Caco-2 (cell line): Measurements from ENCODE around the gene PAPOLG. TPM values are rescaled to one million over a fixed set of nuclear protein-coding genes. Genes with fewer than 3 reads are reported as not detected.

Experiments
- BruUV-seq: library from RNA; stranded (reverse); fragments of 400-500 nt; replicated peaks from 2 replicates; lab custom pipeline; 2021; lab: Mats Ljungman, UMichigan
- CTCF ChIA-PET: fragments of 300-600 bp; sonication (Branson Sonifier 250); formaldehyde crosslinking; loops from one replicate; lab custom pipeline; 2022; ENCODE audit warnings: antibody characterized with exemption; lab: Charles Lee
- POLR2A ChIA-PET: fragments of 300-600 bp; sonication (Branson Sonifier 250); formaldehyde crosslinking; loops from one replicate; lab custom pipeline; 2022; ENCODE audit warnings: antibody characterized with exemption; lab: Charles Lee
- DNase-seq, 2 experiments: peaks; one replicate each; pipeline versions ENCODE4 v3.0.0 to v3.0.0-alpha.2; 2020 to 2022
- H3K27me3 ChIP-seq: replicated peaks from 2 replicates; pipeline ENCODE4 v1.6.0; 2011; ENCODE audit warnings: low read length; ENCODE audit not compliant: control insufficient read depth, insufficient read depth
- H3K36me3 ChIP-seq: 2 replicates; pipeline ENCODE4 v1.5.1; 2011; ENCODE audit warnings: low read length; ENCODE audit not compliant: control insufficient read depth, insufficient read depth
- H3K4me1 ChIP-seq: fragments of 250-450 bp; sonication (Bioruptor Pico); 2 replicates; pipeline ENCODE4 v1.5.1; 2020; ENCODE audit warnings: mild to moderate bottlenecking
- H3K4me3 ChIP-seq: 2 replicates; pipeline ENCODE4 v1.5.1; 2011; ENCODE audit warnings: low read depth, mild to moderate bottlenecking, control low read depth, low read length
- H3K9me3 ChIP-seq: fragments of 250-450 bp; sonication (Bioruptor Pico); 2 replicates; pipeline ENCODE4 v1.5.1; 2020; ENCODE audit warnings: mild to moderate bottlenecking, moderate library complexity
- H3K27ac Mint-ChIP-seq: one replicate; pipeline ENCODE4 v1.8.0; 2022; ENCODE audit warnings: mixed read lengths; ENCODE audit not compliant: unreplicated experiment
- H3K27me3 Mint-ChIP-seq: one replicate; pipeline ENCODE4 v1.8.0; 2022; ENCODE audit warnings: mixed read lengths; ENCODE audit not compliant: insufficient read depth, unreplicated experiment
- H3K36me3 Mint-ChIP-seq: one replicate; pipeline ENCODE4 v1.8.0; 2022; ENCODE audit warnings: mild to moderate bottlenecking, mixed read lengths; ENCODE audit not compliant: insufficient read depth, unreplicated experiment
- H3K4me1 Mint-ChIP-seq: one replicate; pipeline ENCODE4 v1.8.0; 2022; ENCODE audit warnings: low read depth, mixed read lengths; ENCODE audit not compliant: unreplicated experiment
- H3K4me3 Mint-ChIP-seq: one replicate; pipeline ENCODE4 v1.8.0; 2022; ENCODE audit warnings: mild to moderate bottlenecking, moderate library complexity, mixed read lengths; ENCODE audit not compliant: unreplicated experiment
- H3K9me3 Mint-ChIP-seq: one replicate; pipeline ENCODE4 v1.8.0; 2022; ENCODE audit warnings: mixed read lengths; ENCODE audit not compliant: unreplicated experiment
- intact Hi-C: fragments of 100-400 bp; cut with micrococcal nuclease; formaldehyde crosslinking; loops from one replicate; pipeline ENCODE4 v1.10.0; 2022; ENCODE audit not compliant: unreplicated experiment
- total RNA-seq: library from RNA; stranded (reverse); gene quantifications from 2 replicates; pipeline ENCODE4 v1.2.3, GENCODE V29; 2022
- TF ChIP-seq, protein P1 (sequence below), 2 experiments: fragments of 200-600 bp in 1 of 2; IDR thresholded peaks; 1 replicate in 1 of 2; 2 replicates in 1 of 2; pipeline versions ENCODE4 v1.5.1 to v1.8.0; 2011 to 2022; ENCODE audit warnings: antibody characterized with exemption in 1 of 2, control low read depth in 1 of 2, inconsistent platforms in 1 of 2, low read depth in 1 of 2, low read length in 1 of 2, mild to moderate bottlenecking in 1 of 2, moderate library complexity in 1 of 2; ENCODE audit not compliant: insufficient read depth in 1 of 2, severe bottlenecking in 1 of 2, unreplicated experiment in 1 of 2

PAPOLG gene
- total RNA-seq, 1 experiment from 2014 or later, result 14.4 TPM

DNA sequence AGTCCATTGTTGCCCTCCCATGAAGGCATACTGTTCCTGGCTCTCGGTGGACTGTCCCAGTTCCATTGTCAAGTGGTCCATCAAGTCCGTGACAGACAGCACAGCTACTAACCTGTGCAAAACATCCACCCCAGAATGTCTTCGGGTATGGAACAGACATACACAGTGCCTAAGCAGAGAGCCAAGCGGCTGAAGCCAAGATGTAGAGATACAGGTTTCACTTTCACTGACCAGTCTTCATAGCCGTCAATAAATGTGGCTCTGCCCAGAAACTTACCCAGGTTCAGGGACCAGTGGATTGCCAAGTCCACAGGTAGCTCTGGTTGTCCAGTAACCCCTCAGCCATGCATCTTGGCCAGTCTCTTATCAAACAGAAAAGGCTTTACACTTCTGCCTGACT lies 10.7 kb upstream of the PAPOLG start:
- Histone ChIP-seq H3K36me3 (no peaks in the 10 kb centered on the region), H3K4me1 (no peaks in the 10 kb centered on the region), H3K9me3 (no peaks in the 10 kb centered on the region), H3K4me3 (no peak overlapping the region), H3K27me3 (no peaks in the 10 kb centered on the region; the same call in 1 of the 2 replicates)
- Mint-ChIP-seq H3K9me3 (no peaks in the 10 kb centered on the region), H3K27ac (no peak overlapping the region), H3K4me1 (no peaks in the 10 kb centered on the region), H3K4me3 (no peak overlapping the region), H3K27me3 (peaks cover 3% of the 10 kb centered on the region), H3K36me3 (no peaks in the 10 kb centered on the region)
- intact Hi-C loops, result no loop called here
- POLR2A ChIA-PET, result no interaction called here
- BruUV-seq, result no TSS peak
- CTCF ChIA-PET, result no interaction called here
- DNase-seq, result no peak
- TF ChIP-seq, protein P1, sequence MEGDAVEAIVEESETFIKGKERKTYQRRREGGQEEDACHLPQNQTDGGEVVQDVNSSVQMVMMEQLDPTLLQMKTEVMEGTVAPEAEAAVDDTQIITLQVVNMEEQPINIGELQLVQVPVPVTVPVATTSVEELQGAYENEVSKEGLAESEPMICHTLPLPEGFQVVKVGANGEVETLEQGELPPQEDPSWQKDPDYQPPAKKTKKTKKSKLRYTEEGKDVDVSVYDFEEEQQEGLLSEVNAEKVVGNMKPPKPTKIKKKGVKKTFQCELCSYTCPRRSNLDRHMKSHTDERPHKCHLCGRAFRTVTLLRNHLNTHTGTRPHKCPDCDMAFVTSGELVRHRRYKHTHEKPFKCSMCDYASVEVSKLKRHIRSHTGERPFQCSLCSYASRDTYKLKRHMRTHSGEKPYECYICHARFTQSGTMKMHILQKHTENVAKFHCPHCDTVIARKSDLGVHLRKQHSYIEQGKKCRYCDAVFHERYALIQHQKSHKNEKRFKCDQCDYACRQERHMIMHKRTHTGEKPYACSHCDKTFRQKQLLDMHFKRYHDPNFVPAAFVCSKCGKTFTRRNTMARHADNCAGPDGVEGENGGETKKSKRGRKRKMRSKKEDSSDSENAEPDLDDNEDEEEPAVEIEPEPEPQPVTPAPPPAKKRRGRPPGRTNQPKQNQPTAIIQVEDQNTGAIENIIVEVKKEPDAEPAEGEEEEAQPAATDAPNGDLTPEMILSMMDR (IDR thresholded peaks at IDR 0.05; ENCODE audit: insufficient read depth in 1 of 2, low read depth in 1 of 2, low read length in 1 of 2, severe bottlenecking in 1 of 2, unreplicated experiment in 1 of 2), result no peak

DNA sequence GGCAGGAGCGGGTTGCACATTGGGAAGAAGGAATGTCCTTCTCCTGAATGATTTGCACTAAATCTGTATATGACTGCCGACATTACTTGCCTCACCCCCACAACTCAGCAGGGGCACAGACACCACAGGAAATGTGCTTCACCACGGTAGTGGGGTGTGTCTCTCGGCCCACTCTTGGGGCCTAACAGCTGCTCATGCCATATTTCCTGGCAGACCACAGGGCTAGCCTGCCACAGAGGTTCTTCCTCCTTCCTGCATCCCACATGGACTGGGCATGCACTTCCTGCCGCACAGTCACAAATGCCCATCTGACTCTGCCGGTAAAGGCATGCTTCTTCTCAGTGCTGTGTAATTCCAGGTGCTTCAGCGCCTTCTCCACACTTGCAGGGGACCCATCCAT lies 10.3 kb upstream of the PAPOLG start:
- no TSS peak for BruUV-seq
- Mint-ChIP-seq H3K27ac (no peak overlapping the region), H3K9me3 (no peaks in the 10 kb centered on the region), H3K36me3 (no peaks in the 10 kb centered on the region), H3K27me3 (peaks cover 3% of the 10 kb centered on the region), H3K4me1 (no peaks in the 10 kb centered on the region), H3K4me3 (no peak overlapping the region)
- CTCF ChIA-PET, result no interaction called here
- Histone ChIP-seq H3K27me3 (no peaks in the 10 kb centered on the region; the same call in 1 of the 2 replicates), H3K4me1 (no peaks in the 10 kb centered on the region), H3K9me3 (no peaks in the 10 kb centered on the region), H3K36me3 (no peaks in the 10 kb centered on the region), H3K4me3 (no peak overlapping the region)
- POLR2A ChIA-PET, result no interaction called here
- intact Hi-C loops, result no loop called here
- TF ChIP-seq, protein P1 (IDR thresholded peaks at IDR 0.05; ENCODE audit: insufficient read depth in 1 of 2, low read depth in 1 of 2, low read length in 1 of 2, severe bottlenecking in 1 of 2, unreplicated experiment in 1 of 2), result no peak
- DNase-seq, result no peak

DNA sequence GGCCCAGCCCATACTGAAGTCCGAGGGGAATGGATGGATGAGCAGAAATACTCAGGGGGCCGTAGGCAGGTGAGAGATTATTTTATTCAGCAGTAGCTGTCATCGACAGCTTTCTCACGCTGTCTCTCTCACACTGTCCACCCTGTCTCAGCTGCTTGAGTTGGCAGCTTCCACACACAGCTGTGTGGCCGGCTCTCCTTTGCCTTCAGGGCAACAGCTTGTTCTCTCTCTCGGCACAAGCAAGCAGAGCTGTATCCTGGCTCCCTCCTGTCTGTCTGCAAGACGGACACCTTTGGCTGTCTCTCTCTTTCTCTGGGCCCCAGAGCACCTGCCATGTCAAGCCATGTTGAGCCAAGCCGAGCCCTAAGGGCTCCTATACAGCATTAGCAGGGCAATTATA lies 9.8 kb upstream of the PAPOLG start:
- H3K36me3 Mint-ChIP-seq, result no peaks in the 10 kb centered on the region
- POLR2A ChIA-PET, result no interaction called here
- no peak for DNase-seq
- intact Hi-C loops, result no loop called here
- H3K4me3 ChIP-seq, result no peak overlapping the region
- H3K27me3 Mint-ChIP-seq, result peaks cover 3% of the 10 kb centered on the region
- CTCF ChIA-PET, result no interaction called here
- TF ChIP-seq, protein P1 (IDR thresholded peaks at IDR 0.05; ENCODE audit: insufficient read depth in 1 of 2, low read depth in 1 of 2, low read length in 1 of 2, severe bottlenecking in 1 of 2, unreplicated experiment in 1 of 2), result no peak
- no peaks in the 10 kb centered on the region for H3K9me3 Mint-ChIP-seq
- no peaks in the 10 kb centered on the region for H3K4me1 ChIP-seq
- H3K9me3 ChIP-seq, result no peaks in the 10 kb centered on the region
- H3K36me3 ChIP-seq, result no peaks in the 10 kb centered on the region
- H3K27ac Mint-ChIP-seq, result no peak overlapping the region
- no TSS peak for BruUV-seq
- H3K4me1 Mint-ChIP-seq, result no peaks in the 10 kb centered on the region
- no peak overlapping the region for H3K4me3 Mint-ChIP-seq
- no peaks in the 10 kb centered on the region; the same call in 1 of the 2 replicates for H3K27me3 ChIP-seq
